ENCODE results near the gene CXCR1.
"Not testable (repeated sequence)": the region's sequence is repeated elsewhere in the genome, so short reads cannot be mapped to it uniquely, and the experiment has no call there.

Gene CXCR1

DNA sequence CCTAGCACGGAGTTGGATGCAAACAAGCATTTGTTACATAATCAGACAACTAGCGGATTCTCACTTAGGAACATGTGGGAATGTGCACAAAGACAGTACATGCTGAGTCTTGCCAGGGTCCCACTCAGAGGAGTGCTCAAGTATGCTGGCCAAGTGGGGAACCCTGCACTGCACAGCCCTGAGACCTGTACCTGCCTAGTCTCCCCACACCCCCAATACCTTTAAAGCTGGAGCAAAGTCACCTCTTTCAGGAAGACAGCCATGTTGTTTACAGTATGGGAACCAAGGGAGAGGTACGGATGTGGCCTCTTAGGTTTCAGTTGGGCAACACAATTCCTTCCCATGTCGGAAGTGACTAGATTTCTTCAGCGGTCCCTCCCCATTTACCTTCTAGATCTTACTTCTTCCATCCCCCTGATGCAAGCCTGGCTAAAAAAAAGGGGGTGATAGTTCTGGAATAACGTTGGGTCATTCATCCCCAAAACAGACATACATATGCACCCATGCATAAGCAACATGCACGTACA is 10.7 kb downstream of the CXCR1 start:
- DNase-seq: no peak

DNA sequence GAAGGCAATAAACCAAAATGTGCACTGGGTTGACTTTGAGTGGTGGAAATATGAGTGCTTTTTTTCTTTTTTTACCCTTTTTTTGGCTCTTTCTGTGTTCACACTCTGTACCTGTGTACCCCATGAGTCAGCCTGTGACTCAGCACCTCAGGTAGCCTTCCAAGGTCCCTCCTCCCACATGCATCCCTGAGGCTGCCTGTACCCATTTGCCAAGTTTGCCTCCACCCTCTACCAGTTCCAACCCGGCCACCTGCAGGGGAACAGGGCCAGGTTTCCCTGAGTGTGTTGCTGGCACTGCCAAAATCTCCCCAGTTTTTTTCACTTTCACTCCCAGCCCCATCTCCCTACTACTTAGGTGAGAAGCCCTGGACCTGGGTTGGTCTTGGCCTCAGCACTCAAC is 14.0 kb downstream of the CXCR1 start:
- DNase-seq: no peak

DNA sequence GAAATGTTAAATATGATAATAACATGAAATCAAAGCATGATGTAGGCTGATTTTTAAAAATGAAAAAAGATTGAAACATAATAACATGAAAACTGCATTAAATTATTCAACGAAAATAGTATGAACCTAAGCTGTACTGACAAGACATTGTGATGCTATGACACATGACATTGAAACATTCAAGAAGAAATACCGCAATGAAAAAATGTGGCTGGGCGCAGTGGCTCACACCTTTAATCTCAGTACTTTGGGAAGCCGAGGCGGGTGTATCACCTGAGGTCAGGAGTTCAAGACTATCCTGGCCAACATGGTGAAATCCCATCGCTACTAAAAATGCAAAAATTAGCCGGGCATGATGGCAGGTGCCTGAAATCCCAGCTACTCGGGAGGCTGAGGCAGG is 14.6 kb downstream of the CXCR1 start:
- no peak for DNase-seq

DNA sequence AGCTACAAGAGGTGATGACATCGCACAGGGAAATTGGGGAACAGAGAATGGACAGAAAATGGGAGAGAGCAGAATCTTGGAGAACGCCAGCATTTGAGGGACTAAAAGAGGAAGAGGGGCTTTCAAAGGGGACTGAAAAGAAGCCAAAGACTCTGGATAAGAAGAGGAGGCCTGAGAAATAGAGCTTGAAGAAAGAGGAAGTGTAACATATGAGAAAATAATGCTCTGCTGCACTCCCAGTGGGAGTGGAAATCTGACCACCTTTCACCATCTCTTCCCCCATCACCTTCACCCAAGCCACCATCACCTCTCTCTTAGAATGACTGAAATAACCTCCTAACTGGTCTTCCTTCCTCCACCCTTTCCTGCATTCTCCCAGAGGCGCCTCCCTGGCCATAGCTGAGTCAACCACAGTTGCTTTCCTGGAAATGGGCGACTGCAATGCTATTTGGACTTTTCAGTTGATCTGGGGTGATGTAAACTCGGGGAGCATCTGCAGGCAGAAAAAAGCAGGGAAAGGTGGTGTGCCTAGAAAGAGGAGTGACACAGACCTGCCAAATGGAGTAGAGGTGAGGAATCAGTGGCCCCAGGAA is 16.8 kb downstream of the CXCR1 start:
- DNase-seq: no peak

DNA sequence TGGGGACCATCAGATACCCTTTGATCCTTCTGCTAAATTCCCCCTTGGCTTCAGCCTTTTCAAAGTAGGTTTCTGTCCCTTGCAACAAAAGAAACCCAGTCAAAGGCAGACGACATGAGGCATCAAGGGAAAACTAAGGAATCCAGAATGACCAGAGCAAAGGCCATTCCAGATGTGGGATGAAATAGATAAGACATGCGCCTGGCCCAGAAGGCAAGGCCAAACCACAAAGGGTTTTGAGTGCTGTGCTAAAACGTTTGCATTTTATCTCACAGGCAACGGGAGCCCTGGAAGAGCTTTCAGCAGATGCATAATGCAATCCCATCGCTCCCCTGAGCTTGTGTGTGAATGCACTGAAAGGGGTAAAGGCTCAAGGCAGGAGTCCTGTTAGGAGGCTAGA is 17.7 kb downstream of the CXCR1 start:
- DNase-seq: no peak

DNA sequence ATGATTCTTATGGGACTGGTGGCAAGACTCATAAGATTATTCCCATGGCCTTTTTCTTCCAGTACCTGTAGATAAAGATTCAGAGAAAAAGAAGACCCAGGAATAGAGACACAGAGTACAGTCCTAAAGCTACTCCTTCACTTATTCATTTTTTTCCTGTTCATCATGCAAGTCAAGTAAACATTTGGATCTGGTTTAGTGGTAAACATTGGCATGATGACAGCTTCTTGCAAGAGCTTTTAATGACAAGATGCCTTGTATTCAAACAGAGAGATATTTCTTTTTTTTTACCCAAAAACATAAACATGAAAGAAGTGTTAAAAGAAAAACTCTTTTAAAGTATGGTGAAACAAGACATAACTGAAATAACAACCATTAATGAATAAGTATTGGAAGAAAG is 20.7 kb downstream of the CXCR1 start:
- DNase-seq: no peak

DNA sequence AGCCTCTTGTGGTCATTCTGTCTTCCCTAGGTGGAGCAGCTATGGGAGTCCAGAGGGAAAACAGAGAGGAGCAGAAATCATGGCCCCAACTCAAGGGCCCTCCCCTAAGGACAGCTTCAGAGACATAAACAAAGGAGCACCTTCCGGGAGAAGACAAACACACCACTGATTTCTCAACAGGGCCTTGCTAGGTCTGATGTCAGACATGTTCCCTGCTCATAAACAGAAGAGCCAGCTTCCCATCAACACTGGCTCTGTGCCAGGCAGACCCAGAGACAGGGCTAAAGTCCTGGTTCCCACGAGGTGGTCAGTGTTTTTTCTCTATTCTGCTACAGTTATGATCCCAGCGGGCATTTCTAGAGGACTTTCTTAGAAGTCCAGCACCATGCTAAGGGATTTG is 21.6 kb downstream of the CXCR1 start:
- DNase-seq: no peak

DNA sequence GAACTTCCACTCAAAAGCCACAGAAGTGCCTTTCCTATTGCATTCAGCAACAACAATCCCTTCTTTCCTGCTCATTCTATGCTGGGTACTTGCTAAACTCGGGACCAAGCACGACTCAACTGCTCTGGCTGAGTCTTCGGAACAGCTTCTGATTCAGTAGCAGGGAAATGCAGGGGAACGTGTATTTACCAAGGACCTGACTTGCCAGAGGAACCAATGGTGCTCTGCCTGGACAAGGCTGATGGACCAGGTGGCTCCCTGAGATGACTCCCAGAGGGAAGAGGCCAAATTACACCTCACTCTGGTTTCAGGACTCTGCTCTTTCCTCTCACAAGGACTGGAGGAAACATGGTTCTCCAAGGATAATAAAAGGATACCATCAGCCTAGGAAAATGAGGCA is 28.7 kb downstream of the CXCR1 start:
- DNase-seq: no peak

DNA sequence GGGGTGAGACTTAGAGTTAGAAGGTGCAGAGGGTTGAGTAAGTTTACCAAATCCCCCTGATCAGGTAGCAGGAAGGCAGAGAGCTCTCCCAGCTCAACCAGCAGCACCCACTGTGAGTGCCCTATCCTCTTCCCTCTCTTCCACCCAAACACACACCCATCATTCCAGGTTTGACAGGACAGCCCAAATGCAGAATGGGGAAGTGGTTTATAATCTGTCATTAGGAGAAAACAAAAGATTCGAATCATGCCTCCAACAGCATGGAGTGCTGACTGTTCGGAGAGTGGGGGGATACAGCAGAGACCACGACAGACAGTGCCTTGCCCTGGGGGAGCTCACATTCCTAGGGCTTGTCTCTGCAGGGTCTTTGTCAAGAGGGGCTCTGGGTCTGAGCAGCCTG is 29.2 kb downstream of the CXCR1 start:
- DNase-seq: no peak

DNA sequence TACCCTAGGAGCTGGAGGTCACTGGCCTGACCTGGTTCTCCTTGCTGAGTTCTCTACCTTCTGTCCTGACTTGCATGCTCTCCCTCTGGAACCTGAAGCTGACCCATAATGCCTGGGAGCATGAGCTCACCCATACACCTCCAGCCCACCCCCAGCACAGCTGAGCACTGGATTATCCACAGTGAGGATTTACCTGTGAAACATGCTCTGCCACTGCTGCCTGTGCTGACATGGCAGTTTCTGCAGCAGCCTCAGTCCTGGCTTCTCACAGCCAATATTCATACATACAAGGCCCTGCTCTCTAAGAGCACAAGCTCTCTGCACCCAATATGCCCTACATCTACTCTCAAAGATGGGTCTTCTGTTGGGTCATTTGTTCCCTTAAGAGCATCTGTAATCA is 35.9 kb downstream of the CXCR1 start:
- DNase-seq: no peak

DNA sequence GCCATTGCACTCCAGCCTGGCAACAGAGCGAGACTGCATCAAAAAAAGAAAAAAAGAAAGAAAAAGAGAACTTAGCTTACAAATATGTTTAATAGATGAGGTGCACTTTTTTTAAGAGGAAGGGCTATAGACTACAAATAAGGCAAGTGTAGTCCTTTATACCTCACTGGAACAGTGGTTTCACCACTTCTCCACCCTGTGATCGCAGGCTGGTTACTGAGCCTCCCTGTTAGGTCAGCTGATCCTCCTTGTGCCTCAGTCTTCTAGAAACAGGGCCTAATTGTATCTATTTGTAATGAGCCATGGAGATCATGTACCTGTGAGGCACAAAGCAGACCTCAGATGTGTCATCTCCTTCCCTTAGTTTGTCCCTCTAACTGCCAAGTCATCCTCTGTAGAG is 36.4 kb downstream of the CXCR1 start:
- DNase-seq: no peak

DNA sequence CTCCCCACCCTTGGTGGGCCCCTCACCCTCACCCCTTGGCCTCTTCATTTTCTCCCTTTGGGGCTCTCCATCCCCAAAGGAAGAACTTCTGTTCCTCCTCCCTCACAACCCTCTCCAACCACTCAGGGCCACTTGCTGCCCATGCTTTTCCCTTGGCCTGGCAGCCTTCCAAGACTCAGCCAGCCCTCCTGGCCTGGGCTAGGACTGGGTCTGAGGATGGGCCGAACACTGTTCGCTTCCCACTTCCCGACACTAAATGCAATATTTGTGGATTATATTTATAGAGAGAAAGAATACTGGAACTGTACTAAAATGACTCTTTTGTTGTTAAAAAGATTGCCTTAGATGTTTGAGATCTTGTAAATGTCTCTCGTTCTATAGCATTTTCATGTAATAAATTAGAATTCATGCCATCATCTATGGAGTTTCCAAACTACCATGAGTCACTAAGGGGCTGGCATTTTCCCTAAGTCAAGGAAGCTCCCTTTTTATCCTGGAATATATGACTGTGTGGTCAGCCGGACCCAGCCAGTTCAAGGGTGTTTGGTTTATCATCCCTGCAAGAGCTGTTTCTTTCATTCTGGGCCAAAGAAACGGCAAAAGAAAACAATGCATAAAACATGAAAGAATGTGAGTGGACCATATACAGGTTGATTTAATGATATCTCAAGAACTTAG is 37.2 kb downstream of the CXCR1 start:
- no peak for DNase-seq

DNA sequence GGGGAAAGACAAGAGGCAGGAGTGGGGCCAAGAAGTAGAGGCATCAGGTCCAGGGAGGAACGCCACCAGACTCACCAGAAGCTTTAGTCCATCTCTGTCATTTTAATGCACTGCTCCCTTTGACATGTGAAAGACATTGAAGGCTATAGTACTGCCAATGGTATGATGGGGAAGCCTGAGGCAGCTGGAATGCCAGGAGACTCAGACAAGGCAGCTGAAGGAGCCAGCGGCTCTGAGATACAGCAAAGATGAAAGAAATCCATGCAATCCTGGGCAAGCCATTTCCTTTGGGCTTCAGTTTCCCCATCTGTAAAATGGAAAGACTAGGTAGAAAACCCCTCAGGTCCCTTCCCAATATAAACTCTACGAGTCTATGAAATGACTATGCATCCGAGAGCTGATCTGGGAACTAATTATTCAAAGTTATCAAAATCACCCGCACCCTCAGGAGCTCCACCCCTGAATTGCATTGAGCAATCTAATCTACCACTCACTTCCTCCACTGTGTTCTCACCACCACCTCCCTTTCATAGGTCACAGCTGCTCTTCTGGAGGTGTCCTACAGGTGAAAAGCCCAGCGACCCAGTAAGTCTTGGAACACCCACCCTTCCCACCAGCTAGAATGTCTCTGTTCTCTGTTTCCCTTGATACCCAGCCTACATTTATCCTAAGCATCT is 37.8 kb downstream of the CXCR1 start:
- DNase-seq: no peak

DNA sequence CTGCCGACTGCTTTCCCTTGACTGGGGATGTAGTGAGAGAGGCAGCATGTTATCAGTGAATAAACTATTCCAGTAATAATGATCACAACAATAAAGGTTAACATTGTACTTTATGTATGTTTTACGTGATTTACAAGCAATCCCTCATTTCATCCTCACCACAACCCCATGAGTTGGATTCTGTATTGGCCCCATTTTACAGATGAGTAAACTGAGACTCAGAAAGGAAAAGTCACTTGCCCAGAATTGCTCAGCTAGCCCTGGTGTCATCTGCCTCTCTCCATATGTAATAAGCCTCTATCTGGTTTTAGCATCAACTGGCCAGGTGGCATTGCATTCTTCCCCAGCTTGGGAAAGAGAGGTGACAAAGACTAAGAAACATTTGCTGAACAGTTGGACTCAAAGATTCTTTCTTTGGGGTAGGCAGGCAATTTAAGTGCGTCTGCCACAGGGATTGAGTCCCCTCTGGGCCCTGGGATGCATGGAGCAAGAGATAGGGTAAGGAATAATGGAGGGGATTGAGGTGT is 38.8 kb downstream of the CXCR1 start:
- DNase-seq: no peak

DNA sequence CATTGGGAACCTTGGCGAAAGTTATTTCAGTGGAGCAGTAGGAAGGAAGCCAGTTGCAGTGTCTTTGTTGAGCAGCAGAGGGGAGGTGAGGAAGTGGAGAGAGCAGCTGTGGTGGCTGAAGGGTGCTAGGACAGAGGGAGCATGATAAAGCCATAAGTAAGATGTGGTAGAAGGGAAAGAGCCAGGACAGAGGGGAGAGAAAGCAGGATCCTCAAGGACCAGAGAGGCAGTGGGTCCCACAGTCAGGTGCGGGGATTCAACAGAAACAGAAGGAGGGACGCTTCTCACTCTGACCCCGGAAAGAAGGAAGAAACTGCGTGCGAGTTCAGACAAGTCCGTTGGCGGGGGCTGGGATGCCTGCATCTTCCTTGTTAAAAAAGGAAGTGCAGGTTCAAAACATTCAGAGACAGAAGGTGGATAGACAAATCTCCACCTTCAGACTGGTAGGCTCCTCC is 41.1 kb downstream of the CXCR1 start, which contains the start of gene CXCR2:
TSS of gene CXCR2 (plus strand) at position 403 of the 455 bp plus-strand sequence. CDS start 8,774 bp downstream, outside the sequence.
- no peak for DNase-seq

DNA sequence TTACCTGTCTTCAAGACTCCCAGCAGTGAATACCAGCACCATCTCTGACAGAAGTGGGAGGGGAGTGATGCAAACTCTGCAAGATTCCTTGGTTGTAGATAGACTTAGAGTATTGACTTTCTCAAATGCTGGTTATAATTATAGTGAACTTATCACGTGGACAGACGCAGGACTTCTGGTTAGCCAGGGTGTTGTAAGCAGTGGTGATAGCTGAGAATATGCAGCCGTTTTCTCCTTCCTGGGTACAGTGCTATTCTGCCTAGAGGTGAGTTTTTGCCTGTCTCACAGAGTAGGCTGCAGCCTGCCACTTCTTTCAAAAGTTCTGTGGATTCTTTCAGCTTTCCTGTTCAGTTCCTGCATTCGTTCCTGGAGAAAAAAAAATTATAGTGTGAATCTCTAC is 41.7 kb downstream of the CXCR1 start:
- DNase-seq: no peak

DNA sequence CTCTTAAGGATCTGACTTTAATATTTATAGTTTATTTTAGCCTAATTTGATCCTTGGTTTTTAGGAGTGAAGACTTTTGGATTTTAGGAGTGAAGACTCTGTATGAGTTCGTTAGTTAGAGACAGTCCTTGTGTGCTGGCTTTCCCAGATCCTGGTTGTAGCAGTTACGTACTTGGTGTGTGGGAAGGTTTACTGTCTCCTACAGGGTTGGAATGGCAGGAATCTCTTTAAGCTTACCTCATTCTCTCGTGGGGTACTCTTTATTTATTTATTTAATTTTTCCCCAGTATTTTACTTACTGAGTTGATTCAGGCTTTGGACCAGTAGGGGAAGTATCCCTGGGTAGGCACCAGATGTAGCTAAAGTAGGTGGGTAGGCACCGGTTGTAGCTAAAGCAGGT is 42.8 kb downstream of the CXCR1 start:
- no peak for DNase-seq

DNA sequence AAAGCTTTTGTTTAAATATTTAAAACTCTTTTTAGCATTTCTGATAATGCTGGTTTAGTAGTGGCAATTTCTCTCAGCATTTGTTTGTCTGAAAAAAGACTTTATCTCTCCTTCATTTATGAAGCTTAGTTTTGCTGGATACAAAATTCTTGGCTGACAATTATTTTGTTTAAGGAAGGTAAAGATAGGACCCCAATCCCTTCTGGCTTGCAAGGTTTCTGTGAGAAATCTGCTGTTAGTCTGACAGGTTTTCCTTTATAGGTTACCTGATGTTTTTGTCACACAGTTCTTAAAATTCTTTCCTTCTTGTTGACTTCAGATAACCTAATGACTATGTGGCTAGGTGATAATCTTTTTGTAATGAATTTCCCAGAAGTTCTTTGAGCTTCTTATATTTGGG is 44.5 kb downstream of the CXCR1 start:
- DNase-seq: not testable (repeated sequence)

DNA sequence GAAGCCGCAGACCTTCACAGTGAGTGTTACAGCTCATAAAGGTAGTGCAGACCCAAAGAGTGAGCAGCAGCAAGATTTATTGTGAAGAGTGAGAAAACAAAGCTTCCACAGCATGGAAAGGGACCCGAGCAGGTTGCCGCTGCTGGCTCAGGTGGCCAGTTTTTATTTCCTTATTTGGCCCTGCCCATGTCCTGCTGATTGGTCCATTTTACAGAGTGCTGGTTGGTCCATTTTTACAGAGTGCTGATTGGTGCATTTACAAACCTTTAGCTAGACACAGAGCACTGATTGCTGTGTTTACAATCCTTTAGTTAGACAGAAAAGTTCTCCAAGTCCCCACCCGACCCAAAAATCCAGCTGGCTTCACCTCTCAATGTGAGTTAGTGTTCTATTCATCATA is 45.0 kb downstream of the CXCR1 start:
- not testable (repeated sequence) for DNase-seq
